GM21515 (cell line): ENCODE data around the gene DNAJC17.

Source experiments
- ATAC-seq: cut with Tn5 transposase; IDR thresholded peaks from one replicate; pipeline ENCODE4 v1.9.1; 2021; ENCODE audit not compliant: unreplicated experiment

The DNAJC17 gene

GRCh38 chr15:40792394-40792793 lies 14.9 kb downstream of the DNAJC17 start:
- no peak for ATAC-seq

GRCh38 chr15:40790718-40791117 lies 16.6 kb downstream of the DNAJC17 start:
- no peak for ATAC-seq

- no peak for ATAC-seq
Observed at GRCh38 chr15:40789999-40790398, 17.3 kb downstream of the DNAJC17 start.

- no peak for ATAC-seq
Observed at GRCh38 chr15:40789119-40789518, 18.2 kb downstream of the DNAJC17 start.

- ATAC-seq = no peak
Observed at GRCh38 chr15:40787991-40788390, 19.3 kb downstream of the DNAJC17 start.

GRCh38 chr15:40787344-40787841 lies 19.9 kb downstream of the DNAJC17 start:
- no peak for ATAC-seq

- no peak for ATAC-seq
Observed at GRCh38 chr15:40785814-40786213, 21.5 kb downstream of the DNAJC17 start.

- no peak for ATAC-seq
Observed at GRCh38 chr15:40785164-40785563, 22.1 kb downstream of the DNAJC17 start.

GRCh38 chr15:40782609-40783227 lies 24.6 kb downstream of the DNAJC17 start:
- ATAC-seq = no peak

- ATAC-seq = no peak
Observed at GRCh38 chr15:40776537-40777141, 30.6 kb downstream of the DNAJC17 start.

GRCh38 chr15:40775740-40776536 lies 31.3 kb downstream of the DNAJC17 start:
- ATAC-seq = no peak

GRCh38 chr15:40775007-40775406 lies 32.3 kb downstream of the DNAJC17 start:
- no peak for ATAC-seq

GRCh38 chr15:40773902-40774301 lies 33.4 kb downstream of the DNAJC17 start:
- no peak for ATAC-seq

- no peak for ATAC-seq
Observed at GRCh38 chr15:40773496-40773895, 33.8 kb downstream of the DNAJC17 start.

GRCh38 chr15:40772014-40772413 lies 35.3 kb downstream of the DNAJC17 start:
- ATAC-seq = no peak

- no peak for ATAC-seq
Observed at GRCh38 chr15:40771242-40771641, 36.0 kb downstream of the DNAJC17 start.

GRCh38 chr15:40770147-40770721 lies 37.0 kb downstream of the DNAJC17 start:
- ATAC-seq = no peak

GRCh38 chr15:40769274-40770146 lies 37.8 kb downstream of the DNAJC17 start, which contains the start of gene C15orf62:
Gene C15orf62, plus strand, starts transcription at chr15:40769980. Its CDS starts 516 bp downstream, at chr15:40770496.
- peak; percentile 35 for ATAC-seq

- no peak for ATAC-seq
Observed at GRCh38 chr15:40768521-40769273, 38.6 kb downstream of the DNAJC17 start.
